Activated T-cell treated with anti-CD3 and anti-CD28 coated beads, Interleukin-2, amount 50 U/mL, for 72 hours (primary cell): Measurements from ENCODE around the gene GRIP2. TPM values are rescaled to one million over a fixed set of nuclear protein-coding genes. Genes with fewer than 3 reads are reported as not detected.

Experiments
- ATAC-seq, 2 donors: fragments of 150-1000 bp; cut with Tn5 transposase; replicated peaks in 1 of 2; 2 replicates each; pipeline ENCODE4 v1.10.0; 2021; ENCODE audit warnings: moderate library complexity in 2 of 2, mild to moderate bottlenecking in 1 of 2
- DNase-seq, 2 donors: peaks; one replicate each; pipeline ENCODE4 v3.0.0; 2021 to 2022; ENCODE audit warnings: mixed read lengths in 1 of 2
- H3K27ac Mint-ChIP-seq: one replicate; pipeline ENCODE4 v1.8.0; 2022; ENCODE audit warnings: mild to moderate bottlenecking, moderate library complexity, mixed read lengths
- H3K27me3 Mint-ChIP-seq: one replicate; pipeline ENCODE4 v1.8.0; 2022; ENCODE audit warnings: low read depth, mixed read lengths
- H3K36me3 Mint-ChIP-seq, 2 donors: one replicate each; pipeline ENCODE4 v1.8.0; 2022; ENCODE audit warnings: mixed read lengths in 2 of 2, mild to moderate bottlenecking in 1 of 2; ENCODE audit not compliant: insufficient read depth in 2 of 2
- H3K4me1 Mint-ChIP-seq: one replicate; pipeline ENCODE4 v1.8.0; 2022; ENCODE audit warnings: low read depth, mixed read lengths
- H3K4me3 Mint-ChIP-seq, 2 donors: one replicate each; pipeline ENCODE4 v1.8.0; 2022; ENCODE audit warnings: mild to moderate bottlenecking in 2 of 2, mixed read lengths in 2 of 2, moderate library complexity in 2 of 2
- H3K9me3 Mint-ChIP-seq, 2 donors: one replicate each; pipeline ENCODE4 v1.8.0; 2022; ENCODE audit warnings: mixed read lengths in 2 of 2
- total RNA-seq, 2 donors: library from RNA; stranded (reverse); gene quantifications; one replicate each; pipeline ENCODE4 v1.2.3, GENCODE V29; 2022

The GRIP2 gene
- total RNA-seq, 2 donors from 2014 or later, result 0.07 TPM; not detected in 1

GRCh38 chr3:14463330-14464140, 76.6 kb downstream of the GRIP2 start:
- H3K9me3 Mint-ChIP-seq, result no peaks in the 10 kb centered on the region
- peaks cover 21% of the 10 kb centered on the region for H3K4me1 Mint-ChIP-seq
- peaks cover 1 to 2% of the 10 kb centered on the region in 2 donors for H3K36me3 Mint-ChIP-seq
- no peak overlapping the region for H3K4me3 Mint-ChIP-seq
- ATAC-seq (no peak), DNase-seq (no peak)
- no peaks in the 10 kb centered on the region for H3K27me3 Mint-ChIP-seq
- peak overlapping the region; percentile 33 for H3K27ac Mint-ChIP-seq

- H3K27me3 Mint-ChIP-seq, result no peaks in the 10 kb centered on the region
- peak; percentile 23 to 33 for DNase-seq
- no peak overlapping the region for H3K4me3 Mint-ChIP-seq
- H3K27ac Mint-ChIP-seq, result peak overlapping the region; percentile 33
- ATAC-seq, result peak; percentile 65 to 66
- H3K9me3 Mint-ChIP-seq, result no peaks in the 10 kb centered on the region
- H3K4me1 Mint-ChIP-seq, result peaks cover 25% of the 10 kb centered on the region
- peaks cover 1 to 2% of the 10 kb centered on the region in 2 donors for H3K36me3 Mint-ChIP-seq
These were observed 77.4 kb downstream of the GRIP2 start for GRCh38 chr3:14462738-14463137.

GRCh38 chr3:14461748-14462324, 78.3 kb downstream of the GRIP2 start:
- ATAC-seq, result peak; percentile 30 to 61
- peak; percentile 46 to 53 for DNase-seq
- Mint-ChIP-seq H3K4me1 (peaks cover 25% of the 10 kb centered on the region), H3K27me3 (no peaks in the 10 kb centered on the region), H3K9me3 (no peaks in the 10 kb centered on the region), H3K36me3 (peaks cover 1 to 2% of the 10 kb centered on the region in 2 donors), H3K4me3 (no peak overlapping the region), H3K27ac (peak overlapping the region; percentile 33)

GRCh38 chr3:14461006-14461747, 79.0 kb downstream of the GRIP2 start:
- no peak for ATAC-seq
- H3K4me1 Mint-ChIP-seq, result peaks cover 25% of the 10 kb centered on the region
- H3K36me3 Mint-ChIP-seq, result peaks cover 1 to 2% of the 10 kb centered on the region in 2 donors
- no peaks in the 10 kb centered on the region for H3K27me3 Mint-ChIP-seq
- no peak overlapping the region for H3K4me3 Mint-ChIP-seq
- no peak overlapping the region for H3K27ac Mint-ChIP-seq
- no peak for DNase-seq
- H3K9me3 Mint-ChIP-seq, result no peaks in the 10 kb centered on the region

- ATAC-seq, result no peak
- no peak for DNase-seq
- peak overlapping the region; percentile 8 for H3K27ac Mint-ChIP-seq
- H3K9me3 Mint-ChIP-seq, result no peaks in the 10 kb centered on the region
- H3K36me3 Mint-ChIP-seq, result peaks cover 1 to 2% of the 10 kb centered on the region in 2 donors
- H3K4me3 Mint-ChIP-seq, result no peak overlapping the region
- peaks cover 25% of the 10 kb centered on the region for H3K4me1 Mint-ChIP-seq
- H3K27me3 Mint-ChIP-seq, result no peaks in the 10 kb centered on the region
These were observed 79.7 kb downstream of the GRIP2 start for GRCh38 chr3:14460342-14461005.

- H3K9me3 Mint-ChIP-seq, result no peaks in the 10 kb centered on the region
- no peak overlapping the region for H3K4me3 Mint-ChIP-seq
- DNase-seq, result no peak
- no peak for ATAC-seq
- peak overlapping the region; percentile 8 for H3K27ac Mint-ChIP-seq
- no peaks in the 10 kb centered on the region for H3K27me3 Mint-ChIP-seq
- peaks cover 25% of the 10 kb centered on the region for H3K4me1 Mint-ChIP-seq
- H3K36me3 Mint-ChIP-seq, result peaks cover 1 to 2% of the 10 kb centered on the region in 2 donors
These were observed 80.4 kb downstream of the GRIP2 start for GRCh38 chr3:14459787-14460186.

GRCh38 chr3:14459384-14459783, 80.8 kb downstream of the GRIP2 start:
- no peaks in the 10 kb centered on the region for H3K9me3 Mint-ChIP-seq
- H3K4me1 Mint-ChIP-seq, result peaks cover 25% of the 10 kb centered on the region
- no peak overlapping the region for H3K27ac Mint-ChIP-seq
- H3K27me3 Mint-ChIP-seq, result no peaks in the 10 kb centered on the region
- peaks cover 1 to 2% of the 10 kb centered on the region in 2 donors for H3K36me3 Mint-ChIP-seq
- ATAC-seq (no peak), DNase-seq (no peak)
- no peak overlapping the region for H3K4me3 Mint-ChIP-seq

GRCh38 chr3:14458434-14459275, 81.5 kb downstream of the GRIP2 start:
- Mint-ChIP-seq H3K4me3 (peak overlapping the region in 1 of 2 donors; percentile 1), H3K36me3 (peaks cover 1 to 2% of the 10 kb centered on the region in 2 donors), H3K4me1 (peaks cover 25% of the 10 kb centered on the region), H3K9me3 (no peaks in the 10 kb centered on the region), H3K27ac (peak overlapping the region; percentile 13), H3K27me3 (no peaks in the 10 kb centered on the region)
- peak; percentile 46 to 64 for ATAC-seq
- DNase-seq, result no peak

GRCh38 chr3:14457999-14458398, 82.1 kb downstream of the GRIP2 start:
- ATAC-seq, result no peak
- Mint-ChIP-seq H3K27me3 (no peaks in the 10 kb centered on the region), H3K4me1 (peaks cover 25% of the 10 kb centered on the region), H3K9me3 (no peaks in the 10 kb centered on the region), H3K27ac (no peak overlapping the region), H3K36me3 (peaks cover 1 to 2% of the 10 kb centered on the region in 2 donors), H3K4me3 (no peak overlapping the region)
- no peak for DNase-seq

GRCh38 chr3:14457481-14457880, 82.7 kb downstream of the GRIP2 start:
- Mint-ChIP-seq H3K27ac (no peak overlapping the region), H3K9me3 (no peaks in the 10 kb centered on the region), H3K36me3 (peaks cover 0 to 2% of the 10 kb centered on the region in 2 donors), H3K4me3 (no peak overlapping the region), H3K4me1 (peaks cover 20% of the 10 kb centered on the region), H3K27me3 (no peaks in the 10 kb centered on the region)
- ATAC-seq (no peak), DNase-seq (no peak)

- Mint-ChIP-seq H3K4me1 (peaks cover 13% of the 10 kb centered on the region), H3K4me3 (no peak overlapping the region), H3K27me3 (no peaks in the 10 kb centered on the region), H3K9me3 (no peaks in the 10 kb centered on the region), H3K36me3 (peaks cover 0 to 2% of the 10 kb centered on the region in 2 donors), H3K27ac (no peak overlapping the region)
- ATAC-seq (no peak), DNase-seq (no peak)
These were observed 83.3 kb downstream of the GRIP2 start for GRCh38 chr3:14456794-14457193.
